ENCODE measurements around the gene FITM1.

DNA sequence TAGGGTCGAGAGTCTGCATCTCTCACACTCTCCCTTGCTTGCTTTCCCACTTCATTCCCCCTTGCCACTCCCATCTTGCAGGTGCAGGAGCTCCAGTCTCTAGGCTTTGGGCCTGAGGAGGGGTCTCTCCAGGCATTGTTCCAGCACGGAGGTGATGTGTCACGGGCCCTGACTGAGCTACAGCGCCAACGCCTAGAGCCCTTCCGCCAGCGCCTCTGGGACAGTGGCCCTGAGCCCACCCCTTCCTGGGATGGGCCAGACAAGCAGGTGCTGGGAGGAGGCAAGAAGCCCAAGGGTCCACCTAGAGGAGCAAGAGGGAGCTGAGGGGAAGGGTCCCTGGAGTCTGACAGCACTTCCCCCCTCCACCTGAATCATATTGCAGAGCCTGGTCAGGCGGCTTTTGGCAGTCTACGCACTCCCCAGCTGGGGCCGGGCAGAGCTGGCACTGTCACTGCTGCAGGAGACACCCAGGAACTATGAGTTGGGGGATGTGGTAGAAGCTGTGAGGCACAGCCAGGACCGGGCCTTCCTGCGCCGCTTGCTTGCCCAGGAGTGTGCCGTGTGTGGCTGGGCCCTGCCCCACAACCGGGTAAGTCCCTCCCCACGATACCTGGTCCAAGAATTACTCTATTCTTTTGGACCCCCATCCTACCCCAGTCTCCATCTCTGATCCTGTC is 21.1 kb downstream of the FITM1 start:
- TF ChIP-seq, protein P1, sequence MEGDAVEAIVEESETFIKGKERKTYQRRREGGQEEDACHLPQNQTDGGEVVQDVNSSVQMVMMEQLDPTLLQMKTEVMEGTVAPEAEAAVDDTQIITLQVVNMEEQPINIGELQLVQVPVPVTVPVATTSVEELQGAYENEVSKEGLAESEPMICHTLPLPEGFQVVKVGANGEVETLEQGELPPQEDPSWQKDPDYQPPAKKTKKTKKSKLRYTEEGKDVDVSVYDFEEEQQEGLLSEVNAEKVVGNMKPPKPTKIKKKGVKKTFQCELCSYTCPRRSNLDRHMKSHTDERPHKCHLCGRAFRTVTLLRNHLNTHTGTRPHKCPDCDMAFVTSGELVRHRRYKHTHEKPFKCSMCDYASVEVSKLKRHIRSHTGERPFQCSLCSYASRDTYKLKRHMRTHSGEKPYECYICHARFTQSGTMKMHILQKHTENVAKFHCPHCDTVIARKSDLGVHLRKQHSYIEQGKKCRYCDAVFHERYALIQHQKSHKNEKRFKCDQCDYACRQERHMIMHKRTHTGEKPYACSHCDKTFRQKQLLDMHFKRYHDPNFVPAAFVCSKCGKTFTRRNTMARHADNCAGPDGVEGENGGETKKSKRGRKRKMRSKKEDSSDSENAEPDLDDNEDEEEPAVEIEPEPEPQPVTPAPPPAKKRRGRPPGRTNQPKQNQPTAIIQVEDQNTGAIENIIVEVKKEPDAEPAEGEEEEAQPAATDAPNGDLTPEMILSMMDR (IDR thresholded peaks at IDR 0.05), result no peak
- TF ChIP-seq, protein P2, sequence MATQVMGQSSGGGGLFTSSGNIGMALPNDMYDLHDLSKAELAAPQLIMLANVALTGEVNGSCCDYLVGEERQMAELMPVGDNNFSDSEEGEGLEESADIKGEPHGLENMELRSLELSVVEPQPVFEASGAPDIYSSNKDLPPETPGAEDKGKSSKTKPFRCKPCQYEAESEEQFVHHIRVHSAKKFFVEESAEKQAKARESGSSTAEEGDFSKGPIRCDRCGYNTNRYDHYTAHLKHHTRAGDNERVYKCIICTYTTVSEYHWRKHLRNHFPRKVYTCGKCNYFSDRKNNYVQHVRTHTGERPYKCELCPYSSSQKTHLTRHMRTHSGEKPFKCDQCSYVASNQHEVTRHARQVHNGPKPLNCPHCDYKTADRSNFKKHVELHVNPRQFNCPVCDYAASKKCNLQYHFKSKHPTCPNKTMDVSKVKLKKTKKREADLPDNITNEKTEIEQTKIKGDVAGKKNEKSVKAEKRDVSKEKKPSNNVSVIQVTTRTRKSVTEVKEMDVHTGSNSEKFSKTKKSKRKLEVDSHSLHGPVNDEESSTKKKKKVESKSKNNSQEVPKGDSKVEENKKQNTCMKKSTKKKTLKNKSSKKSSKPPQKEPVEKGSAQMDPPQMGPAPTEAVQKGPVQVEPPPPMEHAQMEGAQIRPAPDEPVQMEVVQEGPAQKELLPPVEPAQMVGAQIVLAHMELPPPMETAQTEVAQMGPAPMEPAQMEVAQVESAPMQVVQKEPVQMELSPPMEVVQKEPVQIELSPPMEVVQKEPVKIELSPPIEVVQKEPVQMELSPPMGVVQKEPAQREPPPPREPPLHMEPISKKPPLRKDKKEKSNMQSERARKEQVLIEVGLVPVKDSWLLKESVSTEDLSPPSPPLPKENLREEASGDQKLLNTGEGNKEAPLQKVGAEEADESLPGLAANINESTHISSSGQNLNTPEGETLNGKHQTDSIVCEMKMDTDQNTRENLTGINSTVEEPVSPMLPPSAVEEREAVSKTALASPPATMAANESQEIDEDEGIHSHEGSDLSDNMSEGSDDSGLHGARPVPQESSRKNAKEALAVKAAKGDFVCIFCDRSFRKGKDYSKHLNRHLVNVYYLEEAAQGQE (IDR thresholded peaks at IDR 0.05; ENCODE audit: insufficient read depth in 1 of 2, low read depth in 2 of 2, low read length in 1 of 2), result no peak
- TF ChIP-seq POLR2AphosphoS5 (IDR thresholded peaks at IDR 0.05; ENCODE audit: low read depth, low read length) (no peak), TCF7L2 (IDR thresholded peaks at IDR 0.05; ENCODE audit: low read depth, low read length) (no peak), SIN3A (IDR thresholded peaks at IDR 0.05; ENCODE audit: borderline replicate concordance, insufficient read depth, low read depth, low read length) (no peak)

All from Panc1 (cell line).